ENCODE results near the gene TNRC18. TPM values are rescaled to one million over a fixed set of nuclear protein-coding genes. Genes with fewer than 3 reads are reported as not detected.

TNRC18 gene
- total RNA-seq, 2 donors from 2014 or later: 54.5 to 67.6 TPM

- no peaks in the 10 kb centered on the region for H3K9me3 ChIP-seq (ENCODE audit: control insufficient read depth, low read length, poor library complexity, severe bottlenecking)
- peaks cover 6% of the 10 kb centered on the region for H3K36me3 Mint-ChIP-seq (ENCODE audit: low read depth)
- H3K27ac Mint-ChIP-seq: peak overlapping the region; percentile 98
- ATAC-seq (peak; percentile 41), DNase-seq (peak; percentile 44 to 50 (median 49))
- peaks cover 22% of the 10 kb centered on the region for H3K4me1 Mint-ChIP-seq
- no peaks in the 10 kb centered on the region for H3K27me3 Mint-ChIP-seq
- peak overlapping the region; percentile 80 for H3K4me3 Mint-ChIP-seq
Observed at GRCh38 chr7:5396542-5396941, 27.1 kb downstream of the TNRC18 start.

DNA sequence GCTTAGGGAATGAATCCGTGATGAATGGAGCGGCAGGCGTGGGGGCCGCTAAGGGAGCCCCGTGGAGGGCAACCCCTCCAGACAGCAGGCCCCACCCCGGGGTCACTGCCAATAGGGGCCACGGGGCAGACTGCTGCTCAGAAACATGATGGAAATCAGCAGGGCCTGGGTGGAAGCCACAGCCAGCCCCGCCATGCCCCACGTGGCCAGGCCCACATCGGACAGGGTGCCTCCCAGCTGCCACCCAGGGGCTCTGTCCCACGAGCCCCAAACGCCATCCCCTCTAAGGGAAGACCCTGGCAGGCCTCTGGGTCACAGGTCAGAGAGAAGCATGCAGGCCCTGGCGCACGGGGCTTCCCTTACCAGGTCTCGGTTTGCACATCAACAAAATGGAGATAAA, 28.4 kb downstream of the TNRC18 start:
- Mint-ChIP-seq H3K4me3 (peak overlapping the region; percentile 80), H3K4me1 (peaks cover 20% of the 10 kb centered on the region), H3K27me3 (no peaks in the 10 kb centered on the region), H3K36me3 (ENCODE audit: low read depth) (peaks cover 6% of the 10 kb centered on the region), H3K27ac (peak overlapping the region; percentile 98)
- no peaks in the 10 kb centered on the region for H3K9me3 ChIP-seq (ENCODE audit: control insufficient read depth, low read length, poor library complexity, severe bottlenecking)
- DNase-seq: no peak
- ATAC-seq: no peak

- peak overlapping the region; percentile 37 for H3K27ac Mint-ChIP-seq
- H3K9me3 ChIP-seq (ENCODE audit: control insufficient read depth, low read length, poor library complexity, severe bottlenecking): no peaks in the 10 kb centered on the region
- peak overlapping the region; percentile 82 for H3K4me3 Mint-ChIP-seq
- no peak for ATAC-seq
- DNase-seq: no peak
- no peaks in the 10 kb centered on the region for H3K27me3 Mint-ChIP-seq
- H3K36me3 Mint-ChIP-seq (ENCODE audit: low read depth): peaks cover 6% of the 10 kb centered on the region
- H3K4me1 Mint-ChIP-seq: peaks cover 20% of the 10 kb centered on the region
Observed at GRCh38 chr7:5394264-5395105, 29.1 kb downstream of the TNRC18 start.

- H3K27me3 Mint-ChIP-seq: no peaks in the 10 kb centered on the region
- peaks cover 6% of the 10 kb centered on the region for H3K36me3 Mint-ChIP-seq (ENCODE audit: low read depth)
- H3K27ac Mint-ChIP-seq: peak overlapping the region; percentile 37
- H3K4me3 Mint-ChIP-seq: peak overlapping the region; percentile 82
- peaks cover 20% of the 10 kb centered on the region for H3K4me1 Mint-ChIP-seq
- DNase-seq: no peak
- H3K9me3 ChIP-seq (ENCODE audit: control insufficient read depth, low read length, poor library complexity, severe bottlenecking): no peaks in the 10 kb centered on the region
- ATAC-seq: no peak
Observed at GRCh38 chr7:5393748-5394147, 29.9 kb downstream of the TNRC18 start.

- Mint-ChIP-seq H3K36me3 (ENCODE audit: low read depth) (peaks cover 6% of the 10 kb centered on the region), H3K27ac (peak overlapping the region; percentile 41), H3K27me3 (no peaks in the 10 kb centered on the region), H3K4me1 (peaks cover 20% of the 10 kb centered on the region), H3K4me3 (peak overlapping the region; percentile 66)
- DNase-seq (no peak), ATAC-seq (no peak)
- H3K9me3 ChIP-seq (ENCODE audit: control insufficient read depth, low read length, poor library complexity, severe bottlenecking): no peaks in the 10 kb centered on the region
Observed at GRCh38 chr7:5393328-5393727, 30.3 kb downstream of the TNRC18 start.

GRCh38 chr7:5390918-5391317, 32.7 kb downstream of the TNRC18 start:
- peaks cover 6% of the 10 kb centered on the region for H3K36me3 Mint-ChIP-seq (ENCODE audit: low read depth)
- no peak overlapping the region for H3K27ac Mint-ChIP-seq

GRCh38 chr7:5388905-5389433, 34.7 kb downstream of the TNRC18 start:
- no peaks in the 10 kb centered on the region for H3K9me3 ChIP-seq (ENCODE audit: control insufficient read depth, low read length, poor library complexity, severe bottlenecking)
- ATAC-seq: no peak
- Mint-ChIP-seq H3K27me3 (no peaks in the 10 kb centered on the region), H3K36me3 (ENCODE audit: low read depth) (peaks cover 6% of the 10 kb centered on the region), H3K27ac (no peak overlapping the region), H3K4me3 (no peak overlapping the region), H3K4me1 (peaks cover 21% of the 10 kb centered on the region)
- DNase-seq: no peak

More at GRCh38 chr7:5390918-5391317, 32.7 kb downstream of the TNRC18 start:
- ATAC-seq (no peak), DNase-seq (no peak)
- Mint-ChIP-seq H3K4me1 (peaks cover 14% of the 10 kb centered on the region), H3K27me3 (no peaks in the 10 kb centered on the region), H3K4me3 (no peak overlapping the region)
- no peaks in the 10 kb centered on the region for H3K9me3 ChIP-seq (ENCODE audit: control insufficient read depth, low read length, poor library complexity, severe bottlenecking)

GRCh38 chr7:5388273-5388901, 35.2 kb downstream of the TNRC18 start:
- DNase-seq: no peak
- H3K36me3 Mint-ChIP-seq (ENCODE audit: low read depth): peaks cover 6% of the 10 kb centered on the region

DNA sequence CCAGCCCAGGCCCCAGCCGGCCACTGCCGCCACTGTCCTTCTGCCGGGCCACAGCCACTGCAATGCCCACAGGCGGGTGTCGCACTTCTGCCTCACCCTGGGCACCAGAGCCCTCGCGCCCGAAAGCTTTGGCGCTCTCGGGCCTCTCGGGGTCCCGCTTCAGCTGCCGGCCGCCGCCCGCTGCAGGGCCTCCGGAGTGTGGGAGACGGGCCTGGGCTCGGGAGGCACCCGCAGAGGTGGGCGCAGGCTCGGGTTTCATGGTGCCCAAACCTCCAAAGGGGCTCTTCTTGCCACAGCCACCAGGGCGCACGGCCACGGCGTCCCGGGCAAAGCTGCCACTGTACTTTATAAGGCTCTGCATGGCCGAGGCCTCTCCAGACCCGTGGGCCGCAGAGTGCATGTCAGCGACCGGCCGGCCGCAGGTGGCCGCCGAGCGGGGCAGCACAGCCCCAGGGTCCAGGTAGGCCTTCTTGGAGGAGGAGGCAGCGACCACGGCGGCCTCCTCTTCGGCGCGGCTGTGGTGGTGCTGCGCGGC, 35.9 kb downstream of the TNRC18 start:
- no peaks in the 10 kb centered on the region for H3K9me3 ChIP-seq (ENCODE audit: control insufficient read depth, low read length, poor library complexity, severe bottlenecking)
- H3K4me1 Mint-ChIP-seq: peaks cover 18% of the 10 kb centered on the region
- ATAC-seq: peak; percentile 8
- no peak overlapping the region for H3K27ac Mint-ChIP-seq
- H3K36me3 Mint-ChIP-seq (ENCODE audit: low read depth): no peaks in the 10 kb centered on the region
- DNase-seq: no peak
- H3K27me3 Mint-ChIP-seq: no peaks in the 10 kb centered on the region
- H3K4me3 Mint-ChIP-seq: no peak overlapping the region

More at GRCh38 chr7:5388273-5388901, 35.2 kb downstream of the TNRC18 start:
- ATAC-seq: no peak
- peaks cover 18% of the 10 kb centered on the region for H3K4me1 Mint-ChIP-seq
- no peak overlapping the region for H3K27ac Mint-ChIP-seq
- no peaks in the 10 kb centered on the region for H3K9me3 ChIP-seq (ENCODE audit: control insufficient read depth, low read length, poor library complexity, severe bottlenecking)
- no peak overlapping the region for H3K4me3 Mint-ChIP-seq
- no peaks in the 10 kb centered on the region for H3K27me3 Mint-ChIP-seq

GRCh38 chr7:5384618-5385017, 39.0 kb downstream of the TNRC18 start:
- peaks cover 31% of the 10 kb centered on the region for H3K4me1 Mint-ChIP-seq
- H3K27me3 Mint-ChIP-seq: no peaks in the 10 kb centered on the region
- ATAC-seq (no peak), DNase-seq (no peak)
- H3K27ac Mint-ChIP-seq: peak overlapping the region; percentile 4
- H3K4me3 Mint-ChIP-seq: no peak overlapping the region
- no peaks in the 10 kb centered on the region for H3K9me3 ChIP-seq (ENCODE audit: control insufficient read depth, low read length, poor library complexity, severe bottlenecking)
- no peaks in the 10 kb centered on the region for H3K36me3 Mint-ChIP-seq (ENCODE audit: low read depth)

- no peaks in the 10 kb centered on the region for H3K9me3 ChIP-seq (ENCODE audit: control insufficient read depth, low read length, poor library complexity, severe bottlenecking)
- Mint-ChIP-seq H3K27me3 (no peaks in the 10 kb centered on the region), H3K27ac (no peak overlapping the region), H3K4me1 (peaks cover 34% of the 10 kb centered on the region), H3K4me3 (no peak overlapping the region), H3K36me3 (ENCODE audit: low read depth) (no peaks in the 10 kb centered on the region)
- DNase-seq (no peak), ATAC-seq (no peak)
Observed at GRCh38 chr7:5383314-5384098, 40.1 kb downstream of the TNRC18 start.

- Mint-ChIP-seq H3K36me3 (ENCODE audit: low read depth) (no peaks in the 10 kb centered on the region), H3K27me3 (no peaks in the 10 kb centered on the region), H3K4me3 (no peak overlapping the region), H3K27ac (no peak overlapping the region), H3K4me1 (peaks cover 36% of the 10 kb centered on the region)
- ATAC-seq (no peak), DNase-seq (no peak)
- no peaks in the 10 kb centered on the region for H3K9me3 ChIP-seq (ENCODE audit: control insufficient read depth, low read length, poor library complexity, severe bottlenecking)
Observed at GRCh38 chr7:5382281-5382892, 41.2 kb downstream of the TNRC18 start.
